HepG2 (cell line): Measurements from ENCODE around the gene CEP44. TPM values are rescaled to one million over a fixed set of nuclear protein-coding genes. Genes with fewer than 3 reads are reported as not detected.
A peak's percentile ranks its signal among the peaks of the same experiment; 100 is the strongest.

Source experiments
- ATAC-seq: fragments of 200-7000 bp; cut with Tn5 transposase; 3 replicates; pipeline ENCODE4 v1.9.1; 2020; ENCODE audit warnings: mild to moderate bottlenecking, moderate library complexity
- BruUV-seq: library from RNA; stranded (reverse); fragments of 400-500 nt; replicated peaks from 2 replicates; lab custom pipeline; 2021; lab: Mats Ljungman, UMichigan
- CTCF ChIA-PET: fragments of 300-600 bp; formaldehyde crosslinking; extraction: SDS; loops from one replicate; lab custom pipeline; 2021; ENCODE audit warnings: low total read pairs, inconsistent platforms, low intra/inter-chr PET ratio; lab: Yijun Ruan, JAX
- POLR2A ChIA-PET: fragments of 350-600 bp; sonication (Branson Sonifier 250); formaldehyde crosslinking; loops from one replicate; lab custom pipeline; 2020; ENCODE audit warnings: antibody characterized with exemption, inconsistent platforms; lab: Yijun Ruan, JAX
- DNase-seq: peaks from one replicate; pipeline ENCODE4 v3.0.0-alpha.2; 2015; ENCODE audit warnings: low spot score
- FAIRE-seq: peaks from 3 replicates; lab custom pipeline; 2011; peaks lifted over from hg19 to GRCh38; lab: Jason Lieb, UNC
- H2AFZ ChIP-seq: one replicate; pipeline ENCODE4 v1.6.1; 2011; ENCODE audit warnings: low read length, inconsistent platforms
- H3K27ac ChIP-seq: fragments of 300-600 bp; 3 replicates; pipeline ENCODE4 v1.8.0; 2011; ENCODE audit warnings: mixed run types, mild to moderate bottlenecking, mixed read lengths, low read length, inconsistent platforms; ENCODE audit not compliant: insufficient read depth; ENCODE audit errors: extremely low read length
- H3K27me3 ChIP-seq, 2 experiments: fragments of 200-600 bp in 1 of 2; 2 replicates in 1 of 2; 3 replicates in 1 of 2; pipeline versions ENCODE4 v1.6.0 to v1.8.0; 2011; ENCODE audit warnings: low read length in 2 of 2, mild to moderate bottlenecking in 2 of 2, moderate library complexity in 2 of 2, inconsistent platforms in 1 of 2; ENCODE audit not compliant: insufficient read depth in 2 of 2, control insufficient read depth in 1 of 2
- H3K36me3 ChIP-seq, 2 experiments: fragments of 200-600 bp in 1 of 2; replicated peaks in 1 of 2; 2 replicates in 1 of 2; 3 replicates in 1 of 2; pipeline versions ENCODE4 v1.5.1 to v1.8.0; 2011; ENCODE audit warnings: low read length in 2 of 2, inconsistent platforms in 1 of 2; ENCODE audit not compliant: insufficient read depth in 2 of 2, control insufficient read depth in 1 of 2
- H3K4me1 ChIP-seq: 2 replicates; pipeline ENCODE4 v1.5.1; 2012; ENCODE audit warnings: low read length, inconsistent platforms; ENCODE audit not compliant: insufficient read depth
- H3K4me2 ChIP-seq: 2 replicates; pipeline ENCODE4 v1.6.0; 2011; ENCODE audit warnings: low read depth, low read length, inconsistent platforms
- H3K4me3 ChIP-seq, 3 experiments: fragments of 200-600 bp in 1 of 3; sonication (generic), shearing (Covaris generic) in 1 of 3; replicated peaks in 1 of 3; 2 replicates each; pipeline ENCODE4 v1.5.1; 2011 to 2016; ENCODE audit warnings: low read length in 3 of 3, inconsistent platforms in 2 of 3, low read depth in 2 of 3, mild to moderate bottlenecking in 2 of 3, control low read depth in 1 of 3, mixed read lengths in 1 of 3; ENCODE audit not compliant: insufficient read depth in 1 of 3
- H3K79me2 ChIP-seq: one replicate; pipeline ENCODE4 v1.6.1; 2011; ENCODE audit warnings: low read length, inconsistent platforms; ENCODE audit not compliant: insufficient read depth
- H3K9ac ChIP-seq: 2 replicates; pipeline ENCODE4 v1.6.0; 2011; ENCODE audit warnings: mild to moderate bottlenecking, low read depth, low read length, inconsistent platforms; ENCODE audit not compliant: insufficient read depth
- H3K9me3 ChIP-seq: 2 replicates; pipeline ENCODE4 v1.5.1; 2012; ENCODE audit warnings: mild to moderate bottlenecking, low read length
- H4K20me1 ChIP-seq: 2 replicates; pipeline ENCODE4 v1.6.0; 2011; ENCODE audit warnings: inconsistent platforms, mild to moderate bottlenecking, low read length, moderate library complexity; ENCODE audit not compliant: insufficient read depth
- GLI4 ChIP-seq: sonication (generic); formaldehyde crosslinking; IDR thresholded peaks from 2 replicates; pipeline ENCODE4 v1.5.1; 2020; ENCODE audit warnings: missing genetic modification reagents, mild to moderate bottlenecking, moderate library complexity, borderline replicate concordance
- ISL2 ChIP-seq: sonication (generic); formaldehyde crosslinking; IDR thresholded peaks from 2 replicates; pipeline ENCODE4 v1.5.0; 2020; ENCODE audit warnings: missing genetic modification reagents
- SMAD3 ChIP-seq: sonication (generic); formaldehyde crosslinking; IDR thresholded peaks from 2 replicates; pipeline ENCODE4 v1.4.0; 2020; ENCODE audit warnings: missing genetic modification reagents
- SP1 ChIP-seq, 2 experiments: fragments of 450-650 bp in 1 of 2; sonication (generic) in 1 of 2; formaldehyde crosslinking in 1 of 2; IDR thresholded peaks; 2 replicates each; pipeline versions ENCODE4 v1.4.0 to v1.6.1; 2016 to 2020; ENCODE audit warnings: missing genetic modification reagents in 1 of 2
- ZNF383 ChIP-seq: sonication (generic); formaldehyde crosslinking; IDR thresholded peaks from 2 replicates; pipeline ENCODE4 v1.4.0; 2020; ENCODE audit warnings: missing genetic modification reagents, mild to moderate bottlenecking, borderline replicate concordance
- ZNF607 ChIP-seq: sonication (generic); formaldehyde crosslinking; IDR thresholded peaks from 2 replicates; pipeline ENCODE4 v1.5.1; 2020; ENCODE audit warnings: missing genetic modification reagents, mild to moderate bottlenecking, borderline replicate concordance
- WGBS: methylation state at CpG from one replicate; pipeline ENCODE4 v1.1.6; 2017; ENCODE audit warnings: low lambda C conversion rate; 5-methylcytosine and 5-hydroxymethylcytosine counted together
- in situ Hi-C: cut with HindIII; loops from 2 replicates; pipeline ENCODE4 v1.10.0; 2017; ENCODE audit warnings: low pct_unique_long_range_greater_than_20kb; ENCODE audit not compliant: extremely low pct_ligation_motif_present
- intact Hi-C: fragments of 100-400 bp; cut with micrococcal nuclease; formaldehyde crosslinking; loops from one replicate; pipeline ENCODE4 v1.10.0; 2022; ENCODE audit not compliant: unreplicated experiment
- polyA plus RNA-seq, 8 experiments: library from polyadenylated mRNA; depleted of rRNA in 3 of 8; stranded (reverse) in 7 of 8; unstranded in 1 of 8; fragments of >200 nt; fragmentation: Illumina TruSeq in 4 of 8; extraction: Trizol in 4 of 8; gene quantifications; 2 replicates each; pipeline versions ENCODE4 v1.2.1 to v1.2.3, GENCODE V29; 2011 to 2016; ENCODE audit warnings: low read depth in 4 of 8, missing spikeins in 1 of 8, mixed read lengths in 1 of 8; ENCODE audit not compliant: insufficient read depth in 1 of 8
- total RNA-seq, 5 experiments: library from RNA; depleted of rRNA; stranded (reverse); fragments of >200 nt; fragmentation: Illumina TruSeq; extraction: Trizol; gene quantifications; 2 replicates each; pipeline ENCODE4 v1.2.3, GENCODE V29; 2016; ENCODE audit warnings: low read depth in 1 of 5
- TF ChIP-seq, protein P1 (sequence below): sonication (generic); formaldehyde crosslinking; IDR thresholded peaks from 2 replicates; pipeline ENCODE4; 2020; ENCODE audit warnings: missing genetic modification reagents, mild to moderate bottlenecking, borderline replicate concordance

The CEP44 gene
- total and polyA plus RNA-seq, 2 of the 13 experiments (the other 11 are each of a cell fraction or from before 2014, with no cell fraction given): 5.5 to 11.9 TPM

DNA sequence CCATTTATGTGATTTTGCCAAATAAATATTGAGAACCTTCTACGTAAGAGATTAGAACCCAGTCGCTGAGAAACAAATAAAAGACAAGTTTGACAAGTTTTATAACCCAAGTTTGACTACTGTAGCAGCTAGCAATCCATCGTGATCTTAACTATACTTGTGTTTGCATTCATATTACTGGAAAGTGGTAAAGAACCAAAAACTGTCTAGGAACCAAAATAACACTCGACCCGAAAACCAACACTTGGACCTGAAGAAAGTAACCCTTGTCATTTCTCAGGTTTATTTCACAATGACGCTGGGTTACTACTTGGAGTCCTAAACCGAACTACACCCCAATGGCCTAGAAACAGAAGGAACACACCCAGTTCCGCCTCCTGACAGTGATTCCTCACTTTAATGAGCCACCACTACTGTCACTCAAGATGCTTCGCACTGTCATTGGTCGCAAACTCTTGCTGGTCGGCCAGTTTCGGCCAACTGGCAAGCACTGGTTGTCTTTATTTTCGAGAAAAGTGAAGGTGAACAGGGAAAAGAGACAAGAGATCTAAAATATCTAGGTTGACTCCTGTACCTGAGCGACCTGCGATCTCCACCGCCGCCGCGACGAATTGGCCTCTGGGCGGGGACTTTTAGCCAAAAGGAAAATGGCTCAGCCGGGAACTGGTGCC lies 740 bp upstream of the CEP44 start (continued):
- TF ChIP-seq, protein P1, sequence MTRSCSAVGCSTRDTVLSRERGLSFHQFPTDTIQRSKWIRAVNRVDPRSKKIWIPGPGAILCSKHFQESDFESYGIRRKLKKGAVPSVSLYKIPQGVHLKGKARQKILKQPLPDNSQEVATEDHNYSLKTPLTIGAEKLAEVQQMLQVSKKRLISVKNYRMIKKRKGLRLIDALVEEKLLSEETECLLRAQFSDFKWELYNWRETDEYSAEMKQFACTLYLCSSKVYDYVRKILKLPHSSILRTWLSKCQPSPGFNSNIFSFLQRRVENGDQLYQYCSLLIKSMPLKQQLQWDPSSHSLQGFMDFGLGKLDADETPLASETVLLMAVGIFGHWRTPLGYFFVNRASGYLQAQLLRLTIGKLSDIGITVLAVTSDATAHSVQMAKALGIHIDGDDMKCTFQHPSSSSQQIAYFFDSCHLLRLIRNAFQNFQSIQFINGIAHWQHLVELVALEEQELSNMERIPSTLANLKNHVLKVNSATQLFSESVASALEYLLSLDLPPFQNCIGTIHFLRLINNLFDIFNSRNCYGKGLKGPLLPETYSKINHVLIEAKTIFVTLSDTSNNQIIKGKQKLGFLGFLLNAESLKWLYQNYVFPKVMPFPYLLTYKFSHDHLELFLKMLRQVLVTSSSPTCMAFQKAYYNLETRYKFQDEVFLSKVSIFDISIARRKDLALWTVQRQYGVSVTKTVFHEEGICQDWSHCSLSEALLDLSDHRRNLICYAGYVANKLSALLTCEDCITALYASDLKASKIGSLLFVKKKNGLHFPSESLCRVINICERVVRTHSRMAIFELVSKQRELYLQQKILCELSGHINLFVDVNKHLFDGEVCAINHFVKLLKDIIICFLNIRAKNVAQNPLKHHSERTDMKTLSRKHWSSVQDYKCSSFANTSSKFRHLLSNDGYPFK (CRISPR knock-in tag): no peak
- TF ChIP-seq ZNF607 (CRISPR knock-in tag): no peak
- 0 out of 2 replicates have a peak, but pooled peaks have one; percentile 7 for TF ChIP-seq SMAD3 (CRISPR knock-in tag)

- no peak for TF ChIP-seq SP1 (IDR thresholded peaks at IDR 0.05)
- no peak for TF ChIP-seq SP1 (CRISPR knock-in tag; IDR thresholded peaks at IDR 0.05)
- TF ChIP-seq ZNF383: no peak
- no peak for TF ChIP-seq ISL2
- TF ChIP-seq GLI4 (CRISPR knock-in tag): no peak
- Histone ChIP-seq H3K9ac (peak overlapping the region; percentile 99), H2AFZ (peak overlapping the region; percentile 100), H4K20me1 (no peaks in the 10 kb centered on the region), H3K79me2 (peaks cover 44% of the 10 kb centered on the region), H3K4me2 (peak overlapping the region; percentile 73), H3K27ac (peak overlapping the region; percentile 100), H3K9me3 (no peaks in the 10 kb centered on the region), H3K36me3 (no peaks in the 10 kb centered on the region), H3K27me3 (no peaks in the 10 kb centered on the region; a peak in 1 of 5 replicates), H3K4me3 (peak overlapping the region; percentile 92 to 95 (median 93)), H3K4me1 (peaks cover 25% of the 10 kb centered on the region)
- ChIA-PET POLR2A (interaction anchor here (1.5 kb wide), 1 partner anchor 24 kb away, joined by 4 read pairs; no protein-coding TSS in a partner anchor), CTCF (no interaction called here)
- in situ Hi-C loops (no loop called here), intact Hi-C loops (no loop called here)
- ATAC-seq: no peak
- 1% methylated on average over 6 of the region's 6 CpGs for WGBS
- BruUV-seq: TSS peak; percentile 53
- DNase-seq: no peak
- FAIRE-seq: no peak
These were observed 776 bp downstream of the CEP44 start for GRCh38 chr4:174284487-174284886.
